ENCODE results near the gene ZCCHC24. TPM values are rescaled to one million over a fixed set of nuclear protein-coding genes. Genes with fewer than 3 reads are reported as not detected.

Gene ZCCHC24
- polyA plus RNA-seq, 3 donors: 18.3 to 25.5 (median 22.5) TPM

DNA sequence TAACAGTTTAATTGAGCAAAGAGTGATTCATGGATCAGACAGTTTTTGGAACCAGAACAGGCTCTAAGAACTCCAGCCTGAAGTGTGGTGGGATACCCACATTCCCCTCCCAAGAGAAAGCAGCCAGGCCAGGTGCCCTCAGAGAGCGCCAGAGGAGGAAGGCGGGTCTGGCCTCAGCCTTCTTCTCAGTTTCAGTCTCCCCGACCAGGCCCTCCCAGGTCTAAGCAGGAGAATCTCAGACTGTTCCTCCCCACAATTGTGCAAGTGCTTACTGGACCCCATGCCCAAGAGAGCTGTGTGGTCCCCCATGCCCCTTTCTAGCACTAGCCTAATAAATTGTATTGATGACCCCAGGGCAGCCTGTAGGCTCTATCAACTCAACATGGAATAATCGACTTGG lies 72.6 kb downstream of the ZCCHC24 start:
- DNase-seq: no peak

DNA sequence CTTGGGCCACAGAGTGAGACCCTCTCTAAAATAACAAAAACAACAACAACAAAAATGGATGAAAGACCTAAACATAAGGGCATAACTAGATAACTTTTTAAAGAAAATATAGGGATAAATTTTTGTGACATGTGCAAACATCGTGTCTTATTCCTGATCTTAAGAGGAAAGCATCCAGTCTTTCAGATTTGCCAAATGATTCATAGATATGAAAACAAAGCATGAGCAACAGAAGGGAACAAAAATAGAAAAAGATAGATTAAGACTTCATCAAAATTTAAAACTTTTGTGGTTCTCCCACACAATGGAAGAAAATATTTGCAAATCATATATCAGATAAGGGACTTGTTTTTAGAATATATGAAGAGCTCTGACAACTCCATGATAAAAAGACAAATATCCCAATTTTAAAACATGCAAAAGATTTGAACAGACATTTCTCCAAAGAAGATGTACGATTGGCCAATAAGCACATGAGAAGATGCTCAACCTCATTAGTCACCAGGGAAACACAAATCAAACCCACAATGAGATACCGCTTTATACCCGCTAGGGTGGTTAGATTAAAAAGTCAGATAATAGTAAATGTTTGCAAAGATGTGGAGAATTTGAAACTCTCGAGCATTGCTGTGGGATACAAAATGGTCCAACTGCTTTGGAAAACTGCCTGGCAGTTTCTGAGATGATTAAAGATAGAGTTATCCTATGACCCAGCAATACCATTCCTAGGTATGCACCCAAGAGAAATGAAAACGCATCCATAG lies 77.8 kb downstream of the ZCCHC24 start:
- no peak for DNase-seq

DNA sequence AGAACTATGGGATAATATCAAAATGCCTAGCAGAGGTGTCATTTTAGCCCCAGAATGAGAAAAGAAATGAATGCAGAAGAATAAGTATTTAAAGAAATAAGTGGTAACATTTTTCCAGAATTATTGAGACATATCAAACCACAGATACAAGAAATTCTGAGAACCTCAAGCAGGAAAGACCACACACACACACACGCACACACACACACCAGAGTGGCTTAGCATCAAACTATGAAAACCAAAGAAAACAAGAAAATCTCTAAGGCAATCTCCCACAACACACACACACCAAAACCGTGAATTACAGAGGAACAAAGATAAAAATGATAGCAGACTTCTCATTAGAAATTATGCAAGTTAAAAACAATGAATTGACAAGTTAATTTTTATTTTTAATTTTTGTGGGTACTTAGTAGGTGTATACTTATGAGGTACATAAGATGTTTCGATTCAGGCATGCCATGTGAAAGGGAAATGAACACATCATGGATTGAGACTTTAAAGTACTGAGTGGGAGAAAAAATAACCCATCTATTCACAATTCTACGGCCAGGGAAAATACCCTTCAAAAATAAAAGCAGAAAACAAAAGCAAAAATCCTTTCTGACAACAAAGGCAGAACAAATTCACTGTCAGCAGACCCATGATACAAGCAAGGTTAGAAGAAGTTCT lies 83.6 kb downstream of the ZCCHC24 start:
- DNase-seq: no peak

DNA sequence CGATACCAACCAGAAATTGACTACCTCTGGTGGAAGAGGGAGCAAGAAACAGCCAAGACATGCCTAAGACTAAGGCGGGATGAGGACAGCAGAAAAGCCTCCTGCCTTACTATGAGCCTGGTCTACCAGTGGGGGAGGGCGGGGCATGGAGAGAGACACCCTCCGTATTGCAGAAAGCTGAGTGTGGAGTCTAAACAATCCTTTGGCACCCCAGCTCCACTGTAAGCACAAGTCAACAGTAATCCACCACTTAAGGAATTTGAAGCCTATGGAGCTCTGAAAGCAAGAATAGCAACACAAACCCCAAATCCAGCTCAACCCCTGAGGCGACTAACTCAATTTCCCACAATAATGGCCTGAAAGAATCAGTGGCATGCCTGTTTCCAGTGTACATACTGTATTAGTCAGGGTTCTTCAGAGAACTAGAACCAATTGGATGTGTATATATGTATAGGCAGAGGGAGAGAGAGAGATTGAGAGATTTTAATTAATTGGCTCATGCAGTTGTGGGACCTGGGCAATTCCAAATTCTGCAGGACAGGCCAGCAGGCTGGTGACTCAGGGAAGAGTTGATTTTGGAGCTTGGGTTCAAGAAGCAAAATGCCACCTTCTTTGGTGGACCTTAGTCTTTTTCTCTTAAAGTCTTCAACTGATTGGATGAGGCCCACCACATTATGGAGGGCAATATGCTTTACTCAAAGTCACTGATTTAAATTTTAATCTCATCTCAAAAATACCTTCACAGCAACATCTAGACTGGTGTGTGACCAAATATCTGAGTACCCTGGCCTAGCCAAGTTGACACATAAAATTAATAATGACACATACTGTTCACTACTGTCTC lies 84.7 kb downstream of the ZCCHC24 start:
- no peak for DNase-seq

DNA sequence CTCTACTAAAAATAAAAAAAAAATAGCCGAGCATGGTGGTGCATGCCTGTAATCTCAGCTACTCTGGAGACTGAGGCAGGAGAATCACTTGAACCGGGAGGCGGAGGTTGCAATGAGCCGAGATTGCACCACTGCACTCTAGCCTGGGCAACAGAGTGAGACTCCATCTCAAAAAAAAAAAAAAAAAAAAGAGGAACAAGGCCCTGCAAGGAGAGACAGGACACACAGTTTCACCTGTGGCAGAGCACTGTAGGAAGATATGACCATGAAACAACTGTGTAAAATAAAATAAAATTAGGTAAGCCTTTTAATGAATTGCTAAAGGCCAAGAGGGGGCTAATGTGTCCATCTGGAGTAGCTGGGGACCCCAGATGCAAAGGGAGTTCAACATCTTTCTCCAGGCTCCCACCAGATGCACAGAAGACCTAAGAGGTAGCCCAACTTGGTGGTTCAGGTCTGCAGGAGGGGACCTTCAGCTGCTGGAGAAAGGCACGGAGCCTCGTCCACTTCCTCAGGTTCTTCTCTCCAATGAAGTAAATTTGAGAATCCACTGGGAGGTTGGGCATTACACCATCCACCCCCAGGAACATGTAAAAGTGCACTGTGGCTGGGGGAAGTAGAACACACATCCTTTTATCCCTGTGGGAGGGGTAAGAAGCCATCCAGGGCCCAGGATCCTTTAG lies 85.5 kb downstream of the ZCCHC24 start:
- DNase-seq: no peak

DNA sequence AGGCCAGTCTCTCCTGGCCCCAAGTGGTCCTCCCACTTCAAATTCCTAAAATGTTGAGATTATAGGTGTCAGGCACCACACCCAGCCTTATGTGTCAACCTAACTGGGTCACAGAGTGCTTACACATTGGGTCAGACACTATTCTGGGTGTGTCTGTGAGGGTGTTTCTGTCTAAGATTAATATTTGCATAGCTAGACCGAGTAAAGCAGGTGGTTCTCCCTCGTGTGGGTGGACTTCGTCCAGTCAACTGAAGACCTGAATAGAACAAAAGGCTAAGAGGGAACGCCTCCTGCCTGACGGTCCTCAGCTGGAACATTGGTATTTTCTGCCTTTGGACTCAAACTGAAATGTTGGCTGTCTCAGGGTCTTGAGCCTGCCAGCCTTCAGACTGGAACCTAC lies 86.6 kb downstream of the ZCCHC24 start:
- DNase-seq: no peak

DNA sequence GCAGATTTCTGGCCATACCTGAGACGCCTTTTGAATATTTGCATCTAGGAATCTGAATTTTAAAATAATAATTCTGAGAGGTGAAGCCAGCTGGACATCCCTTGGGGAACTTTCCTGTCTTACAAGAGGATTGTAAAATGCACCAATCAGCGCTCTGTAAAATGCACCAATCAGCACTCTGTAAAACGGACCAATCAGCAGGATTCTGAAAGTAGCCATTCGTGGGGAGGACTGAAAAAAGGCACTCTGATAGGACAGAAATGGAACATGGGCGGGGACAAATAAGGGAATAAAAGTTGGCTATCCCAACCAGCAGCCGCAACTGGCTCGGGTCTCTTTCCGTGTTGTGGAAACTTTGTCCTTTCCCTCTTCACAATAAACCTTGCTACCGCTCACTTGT lies 88.2 kb downstream of the ZCCHC24 start:
- no peak for DNase-seq

DNA sequence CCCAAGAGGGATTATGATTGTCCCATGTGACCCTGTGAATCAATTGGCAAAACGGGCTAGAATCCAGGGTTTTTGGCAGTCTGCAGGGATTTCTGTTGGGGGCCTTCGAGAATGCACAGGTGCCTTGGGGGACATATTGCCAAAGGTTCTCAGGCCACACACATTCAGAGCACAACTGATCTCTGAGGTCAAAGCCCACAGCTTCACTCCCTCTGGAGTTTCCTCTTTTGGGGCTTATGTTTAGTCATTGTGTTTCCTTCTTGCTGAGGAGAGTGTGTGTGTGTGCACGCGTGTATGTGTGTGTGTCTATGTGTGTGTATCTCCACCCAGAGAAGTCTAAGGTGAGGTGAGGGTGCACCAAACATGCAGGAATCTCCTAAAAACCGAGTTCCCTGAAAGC lies 89.3 kb downstream of the ZCCHC24 start:
- no peak for DNase-seq

DNA sequence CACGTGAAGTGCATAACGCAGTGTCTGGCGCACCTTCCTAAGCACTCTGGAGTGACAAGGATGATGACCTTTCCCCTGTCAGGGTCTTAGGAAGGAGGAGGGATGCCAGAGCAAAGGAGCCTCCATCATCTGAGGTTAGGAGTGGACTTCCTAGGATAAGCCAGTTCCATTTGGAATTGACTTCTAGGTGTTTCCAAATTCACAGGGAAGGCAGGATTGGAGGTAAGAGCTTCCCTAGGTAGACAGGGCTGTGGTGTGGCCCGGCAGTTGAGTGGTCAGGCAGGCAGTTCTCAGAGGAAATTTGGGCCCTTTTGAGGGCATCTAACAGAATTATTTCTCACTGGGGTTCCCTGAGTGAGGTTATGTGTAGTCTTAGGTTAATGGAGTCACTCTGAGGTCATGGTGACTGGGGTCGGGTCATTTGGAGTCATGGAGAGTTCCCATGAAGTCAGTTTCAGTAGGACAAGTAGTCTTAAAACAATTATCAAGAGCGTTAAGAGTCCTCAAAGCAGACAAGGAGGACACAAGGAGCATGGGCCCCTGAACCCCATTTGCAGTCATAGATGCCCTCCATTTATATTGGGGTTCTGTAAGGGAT lies 89.9 kb downstream of the ZCCHC24 start:
- no peak for DNase-seq

DNA sequence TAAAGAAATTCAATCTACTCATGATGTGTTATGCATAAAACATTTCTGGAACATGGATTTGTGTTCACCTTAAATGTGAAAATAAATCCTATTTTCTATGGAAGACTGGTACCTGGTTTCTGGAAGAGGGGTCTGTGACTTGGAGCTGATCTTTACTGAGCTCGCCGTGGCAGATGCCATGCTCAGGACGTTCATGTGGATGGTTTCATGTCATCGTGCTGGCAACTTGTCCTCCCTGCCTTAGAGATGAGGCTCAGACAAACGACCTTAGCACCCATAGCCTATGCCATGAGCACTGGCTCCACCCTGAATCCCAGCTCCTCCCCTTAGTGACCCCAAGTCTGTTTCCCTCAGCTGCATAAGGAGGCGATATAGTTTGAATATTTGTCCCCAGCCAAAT lies 90.8 kb downstream of the ZCCHC24 start:
- DNase-seq: no peak

DNA sequence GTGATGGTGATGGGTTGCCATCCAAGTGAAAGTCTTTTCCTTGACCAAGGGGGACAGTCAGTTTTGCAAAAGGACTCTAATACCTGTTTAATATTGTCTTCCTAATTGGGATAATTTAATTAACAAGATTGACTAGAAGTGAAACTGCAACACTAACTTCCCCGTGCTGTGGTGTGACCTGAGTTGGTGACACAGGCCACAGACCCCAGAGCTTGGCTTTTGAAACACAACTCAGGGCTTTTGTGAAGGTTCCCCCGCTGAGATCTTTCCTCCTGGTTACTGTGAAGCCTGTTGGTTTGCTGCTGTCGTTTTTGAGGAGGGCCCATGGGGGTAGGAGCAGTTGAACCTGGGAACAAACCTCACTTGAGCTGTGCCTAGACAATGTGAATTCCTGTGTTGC lies 91.3 kb downstream of the ZCCHC24 start:
- DNase-seq: no peak

DNA sequence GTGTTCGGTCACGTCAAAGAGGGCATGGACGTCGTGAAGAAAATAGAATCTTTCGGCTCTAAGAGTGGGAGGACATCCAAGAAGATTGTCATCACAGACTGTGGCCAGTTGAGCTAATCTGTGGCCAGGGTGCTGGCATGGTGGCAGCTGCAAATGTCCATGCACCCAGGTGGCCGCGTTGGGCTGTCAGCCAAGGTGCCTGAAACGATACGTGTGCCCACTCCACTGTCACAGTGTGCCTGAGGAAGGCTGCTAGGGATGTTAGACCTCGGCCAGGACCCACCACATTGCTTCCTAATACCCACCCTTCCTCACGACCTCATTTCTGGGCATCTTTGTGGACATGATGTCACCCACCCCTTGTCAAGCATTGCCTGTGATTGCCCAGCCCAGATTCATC lies 91.7 kb downstream of the ZCCHC24 start:
- no peak for DNase-seq

DNA sequence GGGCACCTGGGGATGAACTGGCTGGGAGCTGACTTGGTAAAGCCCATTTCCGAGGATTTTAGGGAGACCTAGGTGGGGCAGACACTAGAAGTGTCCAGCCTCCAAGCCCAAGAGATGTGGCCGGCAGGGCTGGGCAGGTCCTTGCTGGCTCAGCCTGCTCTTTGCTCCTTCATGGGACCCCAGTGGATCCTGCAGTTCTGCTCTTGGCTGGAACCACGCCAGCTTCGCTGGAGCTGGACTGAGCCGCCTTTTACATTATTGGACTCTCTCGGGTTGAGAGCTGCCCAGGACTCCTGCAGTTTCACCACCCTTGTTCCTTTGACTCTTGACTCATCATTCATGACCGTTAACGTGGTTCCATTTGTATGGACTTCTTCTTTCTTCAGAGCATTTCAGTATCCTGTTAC lies 92.4 kb downstream of the ZCCHC24 start:
- DNase-seq: no peak

DNA sequence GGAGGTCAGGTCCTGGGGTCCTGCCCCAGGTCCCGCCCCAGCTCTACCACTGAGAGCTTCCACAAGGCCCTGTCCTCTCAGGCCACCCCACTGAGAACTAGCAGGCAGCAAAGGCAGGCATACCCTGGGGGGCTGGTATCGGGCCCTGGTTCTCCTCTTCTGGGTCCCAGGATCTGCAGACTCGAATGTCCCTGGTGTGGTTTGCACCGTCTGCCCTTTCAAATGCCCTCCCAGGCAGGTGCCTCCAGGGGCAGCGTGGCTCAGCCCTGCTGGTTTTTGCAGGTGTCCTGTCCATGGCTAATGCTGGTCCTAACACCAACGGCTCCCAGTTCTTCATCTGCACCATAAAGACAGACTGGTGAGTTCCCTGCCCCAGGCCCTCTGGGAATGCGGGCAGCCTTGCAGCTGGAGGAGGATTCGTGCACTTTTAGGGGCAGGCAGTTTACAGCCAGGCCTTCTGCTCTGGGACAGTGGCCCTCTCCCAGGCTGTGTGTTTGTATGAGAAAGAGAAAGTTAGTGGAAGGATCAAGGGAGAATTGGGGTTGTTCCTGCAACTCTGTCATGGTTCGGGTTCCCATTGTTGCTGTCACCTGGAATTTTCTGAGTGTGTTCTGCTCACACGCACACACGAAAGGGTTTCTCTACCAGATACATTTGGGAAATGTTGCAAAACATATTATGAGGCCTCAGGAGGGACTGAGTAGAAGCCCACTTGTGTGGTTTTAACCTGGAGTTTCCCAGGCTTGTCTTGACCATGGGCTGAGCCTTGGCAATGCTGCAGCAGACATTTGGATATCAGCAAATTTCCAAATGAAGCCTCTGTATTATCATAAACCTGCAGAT lies 93.2 kb downstream of the ZCCHC24 start:
- no peak for DNase-seq

DNA sequence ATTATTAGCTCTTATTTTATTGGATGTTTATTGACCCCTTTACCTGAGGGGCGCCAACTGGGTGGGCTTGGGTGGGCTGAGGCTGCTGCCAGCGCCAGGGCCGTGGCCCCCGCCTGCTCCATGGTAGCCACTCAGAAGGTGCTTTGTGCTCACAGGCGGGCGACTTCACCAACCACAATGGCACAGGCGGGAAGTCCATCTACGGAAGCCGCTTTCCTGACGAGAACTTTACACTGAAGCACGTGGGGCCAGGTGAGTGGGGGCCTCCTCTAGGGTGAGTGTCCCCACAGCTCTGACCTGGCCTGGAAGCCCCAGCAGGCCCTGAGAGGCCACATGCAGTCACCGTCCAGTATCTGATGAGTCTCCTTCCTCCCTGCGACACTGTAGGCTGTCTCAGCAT lies 94.1 kb downstream of the ZCCHC24 start:
- no peak for DNase-seq

DNA sequence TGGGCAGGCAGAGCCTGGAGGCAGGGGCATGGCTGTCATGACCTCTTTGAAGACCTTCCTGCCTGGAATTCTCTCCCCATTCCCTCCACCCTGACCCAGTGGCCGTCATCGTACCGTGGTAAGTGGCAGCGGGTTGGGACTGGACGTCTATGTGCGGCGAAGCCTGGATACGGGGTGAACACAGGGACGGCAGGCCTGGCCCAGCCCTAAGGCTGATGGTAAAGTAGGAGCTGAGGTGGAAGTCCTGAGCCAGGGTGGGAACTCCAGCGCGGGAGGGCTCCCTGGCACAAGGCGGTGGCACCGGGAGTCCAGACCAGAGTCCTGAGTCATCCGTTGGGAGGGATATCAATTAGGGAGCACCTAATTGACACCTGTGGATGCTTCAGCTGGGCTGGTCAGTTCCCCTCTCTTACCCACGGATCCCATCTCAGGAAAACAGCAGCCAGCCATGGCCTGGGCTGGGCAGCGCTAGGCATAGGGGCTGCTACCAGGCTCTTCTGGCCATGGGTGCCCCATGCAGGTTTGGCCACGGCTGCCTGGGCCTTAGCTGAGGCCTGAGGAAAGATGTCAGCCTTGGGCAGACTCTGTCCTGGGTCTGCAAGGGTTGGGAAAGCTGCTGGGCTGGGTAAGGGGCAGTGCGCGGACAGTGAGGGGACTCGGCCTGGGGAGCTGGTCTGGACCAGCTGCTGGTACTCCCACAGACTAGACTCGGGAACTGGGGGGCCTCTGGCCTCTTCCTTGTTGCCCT lies 94.8 kb downstream of the ZCCHC24 start:
- no peak for DNase-seq

DNA sequence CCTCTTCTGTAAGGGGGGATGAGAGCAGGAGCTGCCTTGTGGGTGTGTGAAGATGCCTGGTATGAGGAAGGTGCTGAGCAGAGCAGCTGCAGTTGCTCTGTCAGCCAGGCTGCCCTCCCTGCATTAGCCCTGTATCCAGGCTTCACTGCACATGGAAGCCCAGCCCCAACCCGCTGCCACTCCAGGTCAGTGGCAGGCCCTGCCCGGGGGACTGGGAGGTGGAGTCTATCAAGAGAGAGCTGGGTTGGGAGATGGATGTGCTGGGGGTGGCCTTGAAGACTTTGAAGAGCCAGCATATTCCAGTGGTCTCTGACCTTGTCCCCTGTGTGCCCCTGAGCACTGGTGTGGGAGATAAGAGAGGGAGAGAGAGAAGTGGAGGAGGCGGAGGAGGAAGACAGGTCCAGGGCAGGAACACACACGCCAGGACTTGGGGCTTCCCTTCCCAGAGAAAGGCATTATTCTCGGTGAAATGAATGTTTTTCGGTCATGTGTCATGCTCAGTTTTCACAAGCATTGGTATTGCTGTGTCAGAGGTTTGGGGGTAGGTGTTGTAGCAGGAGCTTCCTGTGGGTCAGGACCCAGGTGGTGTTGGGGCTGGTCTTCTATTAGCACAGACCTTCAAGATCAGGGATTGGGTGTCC lies 95.5 kb downstream of the ZCCHC24 start:
- no peak for DNase-seq

DNA sequence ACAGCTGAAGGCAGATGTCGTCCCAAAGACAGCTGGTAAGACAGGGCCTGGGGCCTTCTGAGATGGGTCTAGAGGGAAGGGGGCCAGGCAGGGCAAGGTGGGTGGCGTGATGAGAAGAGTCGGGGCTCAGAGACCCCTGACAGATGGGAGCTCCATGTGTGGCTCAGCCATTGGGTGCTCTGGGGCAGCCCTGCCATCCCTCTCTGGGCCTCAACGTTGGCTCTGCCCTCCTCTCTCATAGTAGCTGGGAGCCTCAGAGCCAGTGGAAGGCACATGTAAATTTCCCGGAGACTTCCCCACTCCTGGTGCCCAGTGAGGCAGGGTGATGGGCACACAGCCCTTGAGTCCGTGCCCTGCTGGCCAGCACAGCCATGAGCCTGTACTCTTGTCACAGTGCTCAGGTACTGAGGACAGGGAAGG lies 96.3 kb downstream of the ZCCHC24 start:
- DNase-seq: no peak

DNA sequence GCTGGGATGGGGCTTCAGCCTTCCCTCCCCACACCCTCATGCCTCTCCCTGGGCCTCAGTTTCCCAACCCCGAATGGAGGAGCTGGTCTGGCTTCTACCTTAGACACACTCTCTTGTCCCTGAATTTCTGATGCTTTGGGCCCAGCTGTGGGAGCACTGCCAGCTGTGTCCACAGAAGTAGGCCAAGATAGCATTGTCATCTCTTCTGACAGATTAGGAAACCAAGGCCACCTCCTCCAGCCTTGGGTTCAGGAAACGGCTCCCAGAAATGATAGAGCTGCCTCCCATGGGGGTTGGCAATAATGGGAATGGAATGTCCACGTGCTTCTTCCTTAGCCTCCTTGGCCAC lies 96.8 kb downstream of the ZCCHC24 start:
- no peak for DNase-seq

All from renal pelvis (tissue), 4 donors.